ENCODE results near the gene GLA.

Gene GLA

DNA sequence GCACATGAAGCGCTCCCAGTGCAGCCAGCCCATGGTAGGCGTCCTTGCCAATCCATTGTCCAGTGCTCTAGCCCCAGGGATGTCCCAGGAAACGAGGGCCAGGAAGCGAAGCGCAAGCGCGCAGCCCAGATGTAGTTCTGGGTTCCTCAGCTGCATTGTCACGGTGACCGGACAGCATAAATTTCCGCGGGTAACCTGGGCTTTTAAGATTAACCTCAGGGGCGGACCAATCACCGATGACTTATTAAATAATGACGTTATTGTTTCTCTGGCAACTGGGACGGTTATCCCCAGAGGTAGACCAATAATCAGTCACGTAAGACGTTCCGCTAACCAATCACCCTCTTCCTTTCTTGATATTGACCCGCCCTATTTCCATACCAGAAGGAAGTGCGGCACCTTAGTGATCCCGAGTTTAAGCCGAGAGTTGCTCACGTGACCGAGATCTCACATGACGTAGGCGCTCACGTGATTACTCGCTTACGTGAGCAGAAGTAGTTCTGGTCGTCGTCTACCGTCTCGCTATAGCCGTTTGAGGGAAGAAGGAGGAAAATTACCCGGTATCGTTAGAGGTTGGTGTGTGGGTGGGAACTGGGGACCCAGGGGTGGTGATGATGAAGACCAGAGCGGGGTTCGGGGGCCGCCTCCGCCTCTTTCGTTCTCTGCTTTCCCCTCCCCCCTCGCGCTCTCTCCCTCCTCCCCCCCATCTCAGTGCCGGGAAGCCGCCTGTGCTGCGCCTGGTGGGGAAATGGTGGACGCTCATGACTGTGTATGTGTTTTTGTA lies at the start of gene GLA, which contains the start of gene HNRNPH2:
TSS of gene GLA (minus strand) at position 178 of the 784 bp plus-strand sequence. CDS start at position 156, 22 bp downstream.
TSS of gene HNRNPH2 (plus strand) at position 475 of the 784 bp plus-strand sequence. CDS start 3,767 bp downstream, outside the sequence.
- H3K9ac ChIP-seq (ENCODE audit: low read length), result peak within 1 kb of the TSS; percentile 86
- no peaks in the 10 kb centered on the region for H3F3A ChIP-seq (ENCODE audit: insufficient read depth)
- no peaks in the 10 kb centered on the region for H3K27me3 ChIP-seq (ENCODE audit: low read length)
- TF ChIP-seq, protein P1, sequence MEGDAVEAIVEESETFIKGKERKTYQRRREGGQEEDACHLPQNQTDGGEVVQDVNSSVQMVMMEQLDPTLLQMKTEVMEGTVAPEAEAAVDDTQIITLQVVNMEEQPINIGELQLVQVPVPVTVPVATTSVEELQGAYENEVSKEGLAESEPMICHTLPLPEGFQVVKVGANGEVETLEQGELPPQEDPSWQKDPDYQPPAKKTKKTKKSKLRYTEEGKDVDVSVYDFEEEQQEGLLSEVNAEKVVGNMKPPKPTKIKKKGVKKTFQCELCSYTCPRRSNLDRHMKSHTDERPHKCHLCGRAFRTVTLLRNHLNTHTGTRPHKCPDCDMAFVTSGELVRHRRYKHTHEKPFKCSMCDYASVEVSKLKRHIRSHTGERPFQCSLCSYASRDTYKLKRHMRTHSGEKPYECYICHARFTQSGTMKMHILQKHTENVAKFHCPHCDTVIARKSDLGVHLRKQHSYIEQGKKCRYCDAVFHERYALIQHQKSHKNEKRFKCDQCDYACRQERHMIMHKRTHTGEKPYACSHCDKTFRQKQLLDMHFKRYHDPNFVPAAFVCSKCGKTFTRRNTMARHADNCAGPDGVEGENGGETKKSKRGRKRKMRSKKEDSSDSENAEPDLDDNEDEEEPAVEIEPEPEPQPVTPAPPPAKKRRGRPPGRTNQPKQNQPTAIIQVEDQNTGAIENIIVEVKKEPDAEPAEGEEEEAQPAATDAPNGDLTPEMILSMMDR (IDR thresholded peaks at IDR 0.05; ENCODE audit: insufficient read depth, low read length, poor library complexity, severe bottlenecking), result no peak
- TF ChIP-seq EZH2phosphoT487 (conservative IDR thresholded peaks at IDR 0.05; ENCODE audit: low read length), result no peak
- H3K4me3 ChIP-seq (ENCODE audit: insufficient read depth, low read length, poor library complexity, severe bottlenecking), result peak within 1 kb of the TSS; percentile 88
- peak within 1 kb of the TSS; percentile 93 for H3K4me2 ChIP-seq (ENCODE audit: low read depth, low read length, poor library complexity, severe bottlenecking)
- H2AFZ ChIP-seq (ENCODE audit: low read depth, low read length, severe bottlenecking), result peak within 1 kb of the TSS; percentile 69
- peak within 1 kb of the TSS; percentile 83 for H3K27ac ChIP-seq (ENCODE audit: low read depth, low read length)
- H3K9me3 ChIP-seq (ENCODE audit: insufficient read depth, low read length), result no peaks in the 10 kb centered on the region
- no peaks in the 10 kb centered on the region for H4K20me1 ChIP-seq (ENCODE audit: low read depth, low read length)
- H3K79me2 ChIP-seq (ENCODE audit: insufficient read depth, low read length), result peaks cover 62% of the 10 kb centered on the region
- no peaks in the 10 kb centered on the region for H3K36me3 ChIP-seq (ENCODE audit: low read length)
- no peaks in the 10 kb centered on the region for H3K9me2 ChIP-seq (replicated peaks; ENCODE audit: insufficient read depth, low read length)

DNA sequence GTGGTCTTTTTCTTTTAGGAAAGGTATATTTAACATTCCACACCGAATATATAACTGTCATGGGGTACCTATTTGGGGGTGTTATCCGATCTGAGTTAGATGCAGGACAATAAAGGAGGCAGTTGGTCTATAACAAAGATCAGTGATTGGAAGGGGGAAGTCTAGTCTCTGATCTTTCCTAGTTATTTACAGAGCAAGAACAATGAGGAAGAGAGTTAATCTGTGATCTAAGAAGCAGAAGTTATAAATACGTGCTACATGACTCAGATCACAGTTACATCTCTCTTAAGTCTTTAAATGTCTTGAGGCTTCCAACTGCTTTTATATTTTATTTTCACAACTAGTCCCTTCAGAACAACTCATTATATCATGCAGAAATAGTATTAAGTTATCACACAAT lies 44.3 kb upstream of the GLA start:
- no peak overlapping the region for H2AFZ ChIP-seq (ENCODE audit: low read depth, low read length, severe bottlenecking)
- H3K27ac ChIP-seq (ENCODE audit: low read depth, low read length), result no peak overlapping the region
- H3K9ac ChIP-seq (ENCODE audit: low read length), result no peak overlapping the region
- no peaks in the 10 kb centered on the region for H3K36me3 ChIP-seq (ENCODE audit: low read length)
- H3K4me3 ChIP-seq (ENCODE audit: insufficient read depth, low read length, poor library complexity, severe bottlenecking), result no peak overlapping the region
- H4K20me1 ChIP-seq (ENCODE audit: low read depth, low read length), result no peaks in the 10 kb centered on the region
- no peak overlapping the region for H3K4me2 ChIP-seq (ENCODE audit: low read depth, low read length, poor library complexity, severe bottlenecking)
- no peaks in the 10 kb centered on the region for H3K79me2 ChIP-seq (ENCODE audit: insufficient read depth, low read length)
- no peaks in the 10 kb centered on the region for H3K9me2 ChIP-seq (replicated peaks; ENCODE audit: insufficient read depth, low read length)
- H3K27me3 ChIP-seq (ENCODE audit: low read length), result no peaks in the 10 kb centered on the region
- no peaks in the 10 kb centered on the region for H3F3A ChIP-seq (ENCODE audit: insufficient read depth)
- no peaks in the 10 kb centered on the region for H3K9me3 ChIP-seq (ENCODE audit: insufficient read depth, low read length)
- TF ChIP-seq, protein P1 (IDR thresholded peaks at IDR 0.05; ENCODE audit: insufficient read depth, low read length, poor library complexity, severe bottlenecking), result no peak
- TF ChIP-seq EZH2phosphoT487 (conservative IDR thresholded peaks at IDR 0.05; ENCODE audit: low read length), result no peak

DNA sequence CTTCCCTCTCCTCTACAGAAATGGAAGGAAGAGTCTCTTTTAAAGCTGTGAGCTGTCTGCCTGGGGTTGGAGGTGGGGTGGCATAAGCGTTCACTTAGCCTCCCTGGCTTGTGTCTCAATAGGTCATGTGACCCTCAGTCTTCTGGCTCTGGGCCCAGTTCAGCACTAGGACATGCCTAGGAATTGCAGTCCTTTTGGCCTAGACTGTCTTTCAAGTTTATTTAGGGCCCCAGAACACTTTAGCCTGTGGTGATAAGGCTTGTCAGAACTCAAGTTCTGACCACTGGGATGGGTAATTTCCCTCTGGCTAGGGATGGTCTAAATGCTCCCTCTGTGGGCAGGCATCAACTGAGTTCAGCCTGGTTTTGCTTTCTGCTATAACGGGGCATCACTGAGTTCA lies 43.2 kb upstream of the GLA start:
- no peak overlapping the region for H3K4me3 ChIP-seq (ENCODE audit: insufficient read depth, low read length, poor library complexity, severe bottlenecking)
- no peaks in the 10 kb centered on the region for H3K9me2 ChIP-seq (replicated peaks; ENCODE audit: insufficient read depth, low read length)
- no peak overlapping the region for H2AFZ ChIP-seq (ENCODE audit: low read depth, low read length, severe bottlenecking)

More for the DNA sequence above, 43.2 kb upstream of the GLA start:
- Histone ChIP-seq H3K27me3 (ENCODE audit: low read length) (no peaks in the 10 kb centered on the region), H3K9ac (ENCODE audit: low read length) (no peak overlapping the region), H4K20me1 (ENCODE audit: low read depth, low read length) (no peaks in the 10 kb centered on the region), H3K79me2 (ENCODE audit: insufficient read depth, low read length) (no peaks in the 10 kb centered on the region), H3F3A (ENCODE audit: insufficient read depth) (no peaks in the 10 kb centered on the region), H3K36me3 (ENCODE audit: low read length) (no peaks in the 10 kb centered on the region), H3K27ac (ENCODE audit: low read depth, low read length) (no peak overlapping the region), H3K9me3 (ENCODE audit: insufficient read depth, low read length) (no peaks in the 10 kb centered on the region), H3K4me2 (ENCODE audit: low read depth, low read length, poor library complexity, severe bottlenecking) (no peak overlapping the region)
- TF ChIP-seq, protein P1 (IDR thresholded peaks at IDR 0.05; ENCODE audit: insufficient read depth, low read length, poor library complexity, severe bottlenecking), result no peak
- TF ChIP-seq EZH2phosphoT487 (conservative IDR thresholded peaks at IDR 0.05; ENCODE audit: low read length), result no peak

Measured in SU-DHL-6 (cell line).